Measurements from ENCODE around the gene PIP5K1C. TPM values are rescaled to one million over a fixed set of nuclear protein-coding genes. Genes with fewer than 3 reads are reported as not detected.

PIP5K1C gene
- total and polyA plus RNA-seq, 7 experiments from 2014 or later, result 6.8 to 32.4 (median 21.8) TPM

GRCh38 chr19:3672993-3673392 is 27.3 kb downstream of the PIP5K1C start:
- Histone ChIP-seq H3K4me1 (ENCODE audit: control insufficient read depth in 2 of 2, insufficient read depth in 2 of 2, low read length in 2 of 2) (peaks cover 9 to 12% of the 10 kb centered on the region in 2 donors), H3K4me3 (ENCODE audit: low read length) (no peak overlapping the region), H3K27me3 (ENCODE audit: control insufficient read depth in 2 of 2, insufficient read depth in 2 of 2, low read length in 2 of 2) (no peaks in the 10 kb centered on the region), H3K36me3 (ENCODE audit: control insufficient read depth in 2 of 3, insufficient read depth in 3 of 3, low read length in 3 of 3) (no peaks in the 10 kb centered on the region), H3K27ac (ENCODE audit: low read depth, low read length) (no peak overlapping the region), H3K9me3 (ENCODE audit: control insufficient read depth in 2 of 3, low read length in 3 of 3) (no peaks in the 10 kb centered on the region)
- H3K4me1 Mint-ChIP-seq, result peaks cover 9 to 30% (median 26%) of the 10 kb centered on the region in 7 donors
- no peak overlapping the region for H3K4me3 Mint-ChIP-seq
- ChIA-PET CTCF (no interaction called here), POLR2A (no interaction called here)
- ATAC-seq (no peak), DNase-seq (no peak)
- peaks cover 0 to 7% (median 0%) of the 10 kb centered on the region in 5 donors for H3K36me3 Mint-ChIP-seq
- H3K27ac Mint-ChIP-seq, result peak overlapping the region in 2 of 9 donors; percentile 12 to 43
- intact Hi-C loops (cut with micrococcal nuclease), result no loop called here
- H3K9me3 Mint-ChIP-seq, result no peaks in the 10 kb centered on the region
- no peaks in the 10 kb centered on the region for H3K27me3 Mint-ChIP-seq

GRCh38 chr19:3672575-3672948 is 27.7 kb downstream of the PIP5K1C start:
- no peaks in the 10 kb centered on the region for H3K27me3 Mint-ChIP-seq
- ChIA-PET CTCF (no interaction called here), POLR2A (interaction anchor here (2.7 kb wide), 1 partner anchor 15 kb away, joined by 7 read pairs; no protein-coding TSS in a partner anchor)
- peaks cover 9 to 30% (median 26%) of the 10 kb centered on the region in 7 donors for H3K4me1 Mint-ChIP-seq
- intact Hi-C loops (cut with micrococcal nuclease), result no loop called here
- H3K27me3 ChIP-seq (ENCODE audit: control insufficient read depth in 2 of 2, insufficient read depth in 2 of 2, low read length in 2 of 2), result no peaks in the 10 kb centered on the region
- H3K27ac Mint-ChIP-seq, result peak overlapping the region in 1 of 9 donors; percentile 84
- DNase-seq (no peak), ATAC-seq (no peak)
- peaks cover 0 to 3% (median 0%) of the 10 kb centered on the region in 3 experiments for H3K36me3 ChIP-seq (ENCODE audit: control insufficient read depth in 2 of 3, insufficient read depth in 3 of 3, low read length in 3 of 3)
- no peak overlapping the region for H3K4me3 ChIP-seq (ENCODE audit: low read length)
- H3K9me3 ChIP-seq (ENCODE audit: control insufficient read depth in 2 of 3, low read length in 3 of 3), result no peaks in the 10 kb centered on the region
- H3K27ac ChIP-seq (ENCODE audit: low read depth, low read length), result no peak overlapping the region
- no peaks in the 10 kb centered on the region for H3K9me3 Mint-ChIP-seq
- peak overlapping the region in 4 of 10 donors; percentile 25 to 75 (median 52) for H3K4me3 Mint-ChIP-seq
- H3K36me3 Mint-ChIP-seq, result peaks cover 0 to 7% (median 0%) of the 10 kb centered on the region in 5 donors
- peaks cover 9 to 12% of the 10 kb centered on the region in 2 donors for H3K4me1 ChIP-seq (ENCODE audit: control insufficient read depth in 2 of 2, insufficient read depth in 2 of 2, low read length in 2 of 2)

GRCh38 chr19:3671680-3672574 is 28.3 kb downstream of the PIP5K1C start:
- Mint-ChIP-seq H3K4me1 (peaks cover 5 to 26% (median 20%) of the 10 kb centered on the region in 7 donors), H3K4me3 (peak overlapping the region in 6 of 10 donors; percentile 25 to 75 (median 50)), H3K9me3 (no peaks in the 10 kb centered on the region), H3K27ac (peak overlapping the region in 2 of 9 donors; percentile 59 to 84), H3K36me3 (peaks cover 0 to 8% (median 0%) of the 10 kb centered on the region in 5 donors), H3K27me3 (no peaks in the 10 kb centered on the region)
- H3K36me3 ChIP-seq (ENCODE audit: control insufficient read depth in 2 of 3, insufficient read depth in 3 of 3, low read length in 3 of 3), result peaks cover 0 to 9% (median 0%) of the 10 kb centered on the region in 3 experiments
- DNase-seq (peak in 1 of 9 donors; percentile 13), ATAC-seq (peak; percentile 39)
- intact Hi-C loops (cut with micrococcal nuclease), result no loop called here
- ChIA-PET POLR2A (interaction anchor here (2.7 kb wide), 1 partner anchor 16 kb away, joined by 7 read pairs; no protein-coding TSS in a partner anchor), CTCF (no interaction called here)
- peak overlapping the region; percentile 3 for H3K27ac ChIP-seq (ENCODE audit: low read depth, low read length)
- H3K4me3 ChIP-seq (ENCODE audit: low read length), result no peak overlapping the region
- H3K9me3 ChIP-seq (ENCODE audit: control insufficient read depth in 2 of 3, low read length in 3 of 3), result no peaks in the 10 kb centered on the region
- no peaks in the 10 kb centered on the region for H3K27me3 ChIP-seq (ENCODE audit: control insufficient read depth in 2 of 2, insufficient read depth in 2 of 2, low read length in 2 of 2)
- peaks cover 9 to 12% of the 10 kb centered on the region in 2 donors for H3K4me1 ChIP-seq (ENCODE audit: control insufficient read depth in 2 of 2, insufficient read depth in 2 of 2, low read length in 2 of 2)

- CTCF ChIA-PET, result interaction anchor here (0.6 kb wide), 1 partner anchor 100 kb away, joined by 3 read pairs; no protein-coding TSS in a partner anchor
Observed at GRCh38 chr19:3670796-3671679, 29.2 kb downstream of the PIP5K1C start.

DNA sequence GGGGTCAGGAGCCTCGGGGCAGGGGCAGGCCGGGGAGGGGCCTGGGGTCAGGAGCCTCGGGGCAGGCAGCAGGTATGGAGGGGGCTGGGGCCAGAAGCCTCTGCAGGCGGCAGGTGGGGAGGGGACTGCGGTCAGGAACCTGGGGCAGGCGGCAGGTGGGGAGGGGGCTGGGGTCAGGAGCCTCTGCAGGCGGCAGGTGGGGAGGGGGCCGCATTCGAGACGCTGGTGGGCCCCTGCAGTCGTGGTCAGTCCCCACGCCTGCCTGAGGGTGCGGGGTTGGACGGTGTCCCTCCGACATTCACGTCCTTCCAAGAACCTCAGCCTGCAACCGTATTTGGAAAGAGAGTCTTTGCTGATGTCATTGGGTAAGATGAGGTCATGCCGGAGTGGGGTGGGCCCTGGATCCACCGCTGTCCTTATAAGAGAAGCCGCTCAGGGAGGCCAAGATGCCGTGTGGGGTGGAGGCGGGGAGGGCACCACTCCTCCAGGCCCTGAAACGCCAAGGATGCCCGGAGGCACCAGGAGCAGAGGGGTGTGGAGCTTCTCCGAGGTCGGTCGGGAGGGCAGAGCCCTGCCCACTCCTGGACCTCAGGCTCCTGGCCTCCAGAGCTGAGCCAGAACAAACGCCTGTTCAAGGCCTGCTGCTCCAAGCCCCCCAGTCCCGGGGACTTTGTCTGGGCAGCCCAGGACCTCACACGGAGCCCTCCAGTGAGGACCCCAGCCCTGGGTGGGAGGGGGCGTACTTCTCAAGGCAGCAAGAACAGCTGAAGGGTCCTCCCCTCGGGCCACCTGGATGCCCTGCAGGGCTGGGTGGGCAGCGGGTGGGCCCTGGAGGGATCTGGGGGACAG is 30.1 kb downstream of the PIP5K1C start:
- H3K4me3 Mint-ChIP-seq, result peak overlapping the region in 3 of 10 donors; percentile 41 to 75 (median 57)
- Histone ChIP-seq H3K27ac (ENCODE audit: low read depth, low read length) (no peak overlapping the region), H3K4me3 (ENCODE audit: low read length) (no peak overlapping the region), H3K9me3 (ENCODE audit: control insufficient read depth in 2 of 3, low read length in 3 of 3) (no peaks in the 10 kb centered on the region), H3K36me3 (ENCODE audit: control insufficient read depth in 2 of 3, insufficient read depth in 3 of 3, low read length in 3 of 3) (peaks cover 0 to 11% (median 0%) of the 10 kb centered on the region in 3 experiments), H3K27me3 (ENCODE audit: control insufficient read depth in 2 of 2, insufficient read depth in 2 of 2, low read length in 2 of 2) (no peaks in the 10 kb centered on the region), H3K4me1 (ENCODE audit: control insufficient read depth in 2 of 2, insufficient read depth in 2 of 2, low read length in 2 of 2) (peaks cover 9 to 19% of the 10 kb centered on the region in 2 donors)
- DNase-seq (no peak), ATAC-seq (no peak)
- H3K27me3 Mint-ChIP-seq, result no peaks in the 10 kb centered on the region
- peaks cover 0 to 9% (median 5%) of the 10 kb centered on the region in 5 donors for H3K36me3 Mint-ChIP-seq
- H3K9me3 Mint-ChIP-seq, result no peaks in the 10 kb centered on the region
- H3K27ac Mint-ChIP-seq, result peak overlapping the region in 1 of 9 donors; percentile 66
- intact Hi-C loops (cut with micrococcal nuclease), result no loop called here
- POLR2A ChIA-PET, result interaction anchor here (2.7 kb wide), 1 partner anchor 18 kb away, joined by 7 read pairs; no protein-coding TSS in a partner anchor
- CTCF ChIA-PET, result interaction anchor here (0.6 kb wide), 1 partner anchor 100 kb away, joined by 3 read pairs; no protein-coding TSS in a partner anchor
- H3K4me1 Mint-ChIP-seq, result peaks cover 5 to 26% (median 21%) of the 10 kb centered on the region in 7 donors

More at GRCh38 chr19:3670796-3671679, 29.2 kb downstream of the PIP5K1C start:
- peaks cover 5 to 25% (median 21%) of the 10 kb centered on the region in 7 donors for H3K4me1 Mint-ChIP-seq
- H3K27ac ChIP-seq (ENCODE audit: low read depth, low read length), result peak overlapping the region; percentile 3
- no peaks in the 10 kb centered on the region for H3K27me3 ChIP-seq (ENCODE audit: control insufficient read depth in 2 of 2, insufficient read depth in 2 of 2, low read length in 2 of 2)
- peaks cover 0 to 10% (median 0%) of the 10 kb centered on the region in 3 experiments for H3K36me3 ChIP-seq (ENCODE audit: control insufficient read depth in 2 of 3, insufficient read depth in 3 of 3, low read length in 3 of 3)
- peak overlapping the region in 8 of 10 donors; percentile 53 to 81 (median 58) for H3K4me3 Mint-ChIP-seq
- peak; percentile 72 for ATAC-seq
- POLR2A ChIA-PET, result interaction anchor here (2.7 kb wide), 1 partner anchor 17 kb away, joined by 7 read pairs; no protein-coding TSS in a partner anchor
- peaks cover 9 to 14% of the 10 kb centered on the region in 2 donors for H3K4me1 ChIP-seq (ENCODE audit: control insufficient read depth in 2 of 2, insufficient read depth in 2 of 2, low read length in 2 of 2)
- no peaks in the 10 kb centered on the region for H3K27me3 Mint-ChIP-seq
- peak in 1 of 9 donors; percentile 49 for DNase-seq
- H3K36me3 Mint-ChIP-seq, result peaks cover 0 to 9% (median 5%) of the 10 kb centered on the region in 5 donors
- peak overlapping the region in 3 of 9 donors; percentile 66 to 77 (median 72) for H3K27ac Mint-ChIP-seq
- H3K4me3 ChIP-seq (ENCODE audit: low read length), result no peak overlapping the region
- H3K9me3 Mint-ChIP-seq, result no peaks in the 10 kb centered on the region
- H3K9me3 ChIP-seq (ENCODE audit: control insufficient read depth in 2 of 3, low read length in 3 of 3), result no peaks in the 10 kb centered on the region
- intact Hi-C loops (cut with micrococcal nuclease), result no loop called here

Data from naive thymus-derived CD4-positive, alpha-beta T cell (primary cell).